Hepatocyte (in vitro differentiated cells): ENCODE data around the gene RAP1GAP2.

Source experiments
- EZH2 ChIP-seq: fragments of 200-600 bp; sonication (generic); IDR thresholded peaks from 2 replicates; pipeline ENCODE4 v1.6.1; 2016; ENCODE audit warnings: antibody characterized with exemption, mild to moderate bottlenecking, borderline replicate concordance
- TF ChIP-seq, protein P1 (sequence below): fragments of 200-600 bp; sonication (generic); IDR thresholded peaks from 2 replicates; pipeline ENCODE4 v1.5.1; 2016; ENCODE audit warnings: antibody characterized with exemption, mild to moderate bottlenecking; ENCODE audit not compliant: poor library complexity

DNA sequence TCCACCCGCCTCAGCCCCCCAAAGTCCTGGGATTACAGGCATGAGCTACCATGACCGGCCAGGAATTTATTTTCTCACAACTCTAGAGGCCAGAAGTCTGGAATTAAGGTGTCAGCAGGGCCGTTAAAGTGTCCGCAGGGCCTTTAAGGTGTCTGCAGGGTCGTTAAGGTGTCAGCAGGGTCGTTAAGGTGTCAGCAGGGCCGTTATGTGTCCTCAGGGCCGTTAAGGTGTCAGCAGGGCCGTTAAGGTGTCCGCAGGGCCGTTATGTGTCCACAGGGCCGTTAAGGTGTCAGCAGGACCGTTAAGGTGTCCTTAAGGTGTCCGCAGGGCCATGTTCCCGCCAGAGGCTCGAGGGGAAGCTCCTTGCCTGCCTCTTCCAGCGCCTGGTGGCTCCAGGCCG is 125.2 kb downstream of the RAP1GAP2 start:
- TF ChIP-seq, protein P1, sequence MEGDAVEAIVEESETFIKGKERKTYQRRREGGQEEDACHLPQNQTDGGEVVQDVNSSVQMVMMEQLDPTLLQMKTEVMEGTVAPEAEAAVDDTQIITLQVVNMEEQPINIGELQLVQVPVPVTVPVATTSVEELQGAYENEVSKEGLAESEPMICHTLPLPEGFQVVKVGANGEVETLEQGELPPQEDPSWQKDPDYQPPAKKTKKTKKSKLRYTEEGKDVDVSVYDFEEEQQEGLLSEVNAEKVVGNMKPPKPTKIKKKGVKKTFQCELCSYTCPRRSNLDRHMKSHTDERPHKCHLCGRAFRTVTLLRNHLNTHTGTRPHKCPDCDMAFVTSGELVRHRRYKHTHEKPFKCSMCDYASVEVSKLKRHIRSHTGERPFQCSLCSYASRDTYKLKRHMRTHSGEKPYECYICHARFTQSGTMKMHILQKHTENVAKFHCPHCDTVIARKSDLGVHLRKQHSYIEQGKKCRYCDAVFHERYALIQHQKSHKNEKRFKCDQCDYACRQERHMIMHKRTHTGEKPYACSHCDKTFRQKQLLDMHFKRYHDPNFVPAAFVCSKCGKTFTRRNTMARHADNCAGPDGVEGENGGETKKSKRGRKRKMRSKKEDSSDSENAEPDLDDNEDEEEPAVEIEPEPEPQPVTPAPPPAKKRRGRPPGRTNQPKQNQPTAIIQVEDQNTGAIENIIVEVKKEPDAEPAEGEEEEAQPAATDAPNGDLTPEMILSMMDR: no peak
- TF ChIP-seq EZH2: no peak
